Right atrium auricular region (tissue), 2 donors: ENCODE results near the gene ARX. TPM values are rescaled to one million over a fixed set of nuclear protein-coding genes. Genes with fewer than 3 reads are reported as not detected.

Experiments
- DNase-seq: peaks from one replicate; pipeline ENCODE4 v3.0.0-alpha.2; 2019; ENCODE audit warnings: low spot score
- H3K27ac ChIP-seq, 2 donors: fragments of 200-600 bp; sonication (generic); 1 replicate in 1 of 2; 2 replicates in 1 of 2; pipeline ENCODE4 v1.5.1; 2016 to 2019
- H3K27me3 ChIP-seq, 2 donors: fragments of 200-600 bp; sonication (generic); one replicate each; pipeline versions ENCODE4 v1.5.1 to v1.6.0; 2017 to 2019
- H3K36me3 ChIP-seq: fragments of 200-600 bp; sonication (generic); one replicate; pipeline ENCODE4 v1.5.1; 2016
- H3K4me1 ChIP-seq, 2 donors: fragments of 200-600 bp; sonication (generic); one replicate each; pipeline versions ENCODE4 v1.5.1 to v1.6.0; 2017 to 2019
- H3K4me3 ChIP-seq, 2 donors: fragments of 200-600 bp; sonication (generic); 1 replicate in 1 of 2; 2 replicates in 1 of 2; pipeline ENCODE4 v1.5.1; 2017 to 2019; ENCODE audit warnings: mild to moderate bottlenecking in 1 of 2, moderate library complexity in 1 of 2
- H3K9me3 ChIP-seq, 2 donors: fragments of 200-600 bp; sonication (generic); one replicate each; pipeline ENCODE4 v1.5.1; 2019
- CTCF ChIP-seq, 2 donors: fragments of 200-600 bp; sonication (generic); IDR thresholded peaks; one replicate each; pipeline ENCODE4 v1.5.1; 2019; ENCODE audit warnings: antibody characterized with exemption in 2 of 2
- total RNA-seq, 2 donors: library from RNA; depleted of rRNA; stranded (reverse); fragments of >200 nt; gene quantifications; one replicate each; pipeline ENCODE4 v1.1.0, GENCODE V29; 2016

ARX gene
- total RNA-seq, 2 donors from 2014 or later = not detected

GRCh38 chrX:25011589-25012432 lies 4.0 kb downstream of the ARX start:
- peaks cover 0 to 20% of the 10 kb centered on the region in 2 donors for H3K4me1 ChIP-seq
- H3K27me3 ChIP-seq = peaks cover 18 to 48% of the 10 kb centered on the region in 2 donors
- H3K27ac ChIP-seq = no peak overlapping the region
- no peak for DNase-seq
- H3K4me3 ChIP-seq = no peak overlapping the region
- H3K36me3 ChIP-seq = no peaks in the 10 kb centered on the region
- H3K9me3 ChIP-seq = no peaks in the 10 kb centered on the region
- TF ChIP-seq CTCF (IDR thresholded peaks at IDR 0.05) = no peak

GRCh38 chrX:25010784-25011588 lies 4.8 kb downstream of the ARX start:
- H3K27ac ChIP-seq = no peak overlapping the region

GRCh38 chrX:25009407-25009806 lies 6.4 kb downstream of the ARX start:
- DNase-seq = no peak
- H3K4me1 ChIP-seq = peaks cover 0 to 28% of the 10 kb centered on the region in 2 donors
- no peaks in the 10 kb centered on the region for H3K36me3 ChIP-seq
- H3K4me3 ChIP-seq = no peak overlapping the region
- H3K9me3 ChIP-seq = no peaks in the 10 kb centered on the region
- H3K27me3 ChIP-seq = peaks cover 26 to 56% of the 10 kb centered on the region in 2 donors
- no peak overlapping the region for H3K27ac ChIP-seq
- no peak for TF ChIP-seq CTCF (IDR thresholded peaks at IDR 0.05)

More at GRCh38 chrX:25010784-25011588, 4.8 kb downstream of the ARX start:
- H3K4me1 ChIP-seq = peaks cover 0 to 20% of the 10 kb centered on the region in 2 donors
- no peaks in the 10 kb centered on the region for H3K36me3 ChIP-seq
- peaks cover 18 to 55% of the 10 kb centered on the region in 2 donors for H3K27me3 ChIP-seq
- no peak for DNase-seq
- no peak for TF ChIP-seq CTCF (IDR thresholded peaks at IDR 0.05)
- no peak overlapping the region for H3K4me3 ChIP-seq
- H3K9me3 ChIP-seq = no peaks in the 10 kb centered on the region

- Histone ChIP-seq H3K36me3 (no peaks in the 10 kb centered on the region), H3K4me3 (no peak overlapping the region), H3K9me3 (no peaks in the 10 kb centered on the region), H3K27ac (no peak overlapping the region), H3K27me3 (peaks cover 34 to 46% of the 10 kb centered on the region in 2 donors), H3K4me1 (peaks cover 0 to 23% of the 10 kb centered on the region in 2 donors)
- no peak for DNase-seq
- TF ChIP-seq CTCF (IDR thresholded peaks at IDR 0.05) = no peak
These were observed 8.4 kb downstream of the ARX start for GRCh38 chrX:25007059-25008053.

- peaks cover 0 to 21% of the 10 kb centered on the region in 2 donors for H3K4me1 ChIP-seq
- no peak overlapping the region for H3K4me3 ChIP-seq
- no peaks in the 10 kb centered on the region for H3K36me3 ChIP-seq
- no peak for TF ChIP-seq CTCF (IDR thresholded peaks at IDR 0.05)
- DNase-seq = no peak
- no peaks in the 10 kb centered on the region for H3K9me3 ChIP-seq
- H3K27ac ChIP-seq = no peak overlapping the region
- H3K27me3 ChIP-seq = peaks cover 34 to 46% of the 10 kb centered on the region in 2 donors
These were observed 9.1 kb downstream of the ARX start for GRCh38 chrX:25006586-25007058.
